Peyer's patch (tissue), 4 donors: ENCODE measurements around the gene IL6. TPM values are rescaled to one million over a fixed set of nuclear protein-coding genes. Genes with fewer than 3 reads are reported as not detected.
"Not testable (repeated sequence)": the region's sequence is repeated elsewhere in the genome, so short reads cannot be mapped to it uniquely, and the experiment has no call there.

Source experiments
- DNase-seq, 3 donors: peaks; one replicate each; pipeline ENCODE4 v3.0.0-alpha.2; 2017 to 2019
- H3K27ac ChIP-seq, 4 donors: fragments of 200-600 bp; sonication (generic); one replicate each; pipeline ENCODE4 v1.5.1; 2016 to 2019
- H3K27me3 ChIP-seq, 2 donors: fragments of 200-600 bp; sonication (generic); one replicate each; pipeline ENCODE4 v1.5.1; 2019
- H3K36me3 ChIP-seq, 3 donors: fragments of 200-600 bp; sonication (generic); one replicate each; pipeline ENCODE4 v1.5.1; 2016 to 2019
- H3K4me1 ChIP-seq, 4 donors: fragments of 200-600 bp; sonication (generic); one replicate each; pipeline ENCODE4 v1.5.1; 2016 to 2019
- H3K4me3 ChIP-seq, 4 donors: fragments of 200-600 bp; sonication (generic); 1 replicate in 3 of 4; 2 replicates in 1 of 4; pipeline ENCODE4 v1.5.1; 2016 to 2019; ENCODE audit warnings: mild to moderate bottlenecking in 1 of 4
- H3K9me3 ChIP-seq, 4 donors: fragments of 200-600 bp; sonication (generic); one replicate each; pipeline ENCODE4 v1.5.1; 2016 to 2019; ENCODE audit warnings: mild to moderate bottlenecking in 1 of 4
- CTCF ChIP-seq, 6 experiments: fragments of 450-650 bp in 4 of 6; fragments of 200-600 bp in 2 of 6; sonication (generic) in 1 of 6; IDR thresholded peaks; one replicate each; pipeline ENCODE4 v1.5.1; 2017 to 2019; ENCODE audit warnings: antibody characterized with exemption in 6 of 6, mild to moderate bottlenecking in 3 of 6, moderate library complexity in 1 of 6
- POLR2A ChIP-seq, 2 donors: fragments of 450-650 bp; IDR thresholded peaks; one replicate each; pipeline ENCODE4 v1.5.1; 2017; ENCODE audit warnings: antibody characterized with exemption in 2 of 2, mild to moderate bottlenecking in 2 of 2, moderate library complexity in 2 of 2
- total RNA-seq, 4 donors: library from RNA; depleted of rRNA; stranded (reverse); fragments of >200 nt; gene quantifications; one replicate each; pipeline ENCODE4 v1.1.0, GENCODE V29; 2016

IL6 gene
- total RNA-seq, 4 donors from 2014 or later = 0.94 to 5.0 TPM; not detected in 2

GRCh38 chr7:22683379-22683778 is 43.6 kb upstream of the IL6 start:
- Histone ChIP-seq H3K36me3 (no peaks in the 10 kb centered on the region), H3K27me3 (no peaks in the 10 kb centered on the region), H3K4me1 (no peaks in the 10 kb centered on the region), H3K4me3 (no peak overlapping the region), H3K9me3 (no peaks in the 10 kb centered on the region), H3K27ac (no peak overlapping the region)
- DNase-seq = no peak
- no peak for TF ChIP-seq POLR2A (IDR thresholded peaks at IDR 0.05)

GRCh38 chr7:22686620-22687019 is 40.4 kb upstream of the IL6 start:
- Histone ChIP-seq H3K27me3 (no peaks in the 10 kb centered on the region), H3K9me3 (no peaks in the 10 kb centered on the region), H3K27ac (no peak overlapping the region), H3K36me3 (no peaks in the 10 kb centered on the region), H3K4me1 (no peaks in the 10 kb centered on the region), H3K4me3 (no peak overlapping the region)
- TF ChIP-seq POLR2A (IDR thresholded peaks at IDR 0.05) (no peak), CTCF (IDR thresholded peaks at IDR 0.05) (no peak)
- DNase-seq = no peak

- H3K27ac ChIP-seq = no peak overlapping the region
- H3K27me3 ChIP-seq = no peaks in the 10 kb centered on the region
- H3K36me3 ChIP-seq = no peaks in the 10 kb centered on the region
- no peak overlapping the region for H3K4me3 ChIP-seq
- no peak for DNase-seq
- H3K9me3 ChIP-seq = no peaks in the 10 kb centered on the region
- no peak for TF ChIP-seq CTCF (IDR thresholded peaks at IDR 0.05)
- no peak for TF ChIP-seq POLR2A (IDR thresholded peaks at IDR 0.05)
- H3K4me1 ChIP-seq = no peaks in the 10 kb centered on the region
Observed at GRCh38 chr7:22688084-22688483, 38.9 kb upstream of the IL6 start.

- not testable (repeated sequence) for H3K36me3 ChIP-seq, H3K27me3 ChIP-seq, H3K4me3 ChIP-seq, DNase-seq, H3K9me3 ChIP-seq, H3K4me1 ChIP-seq, H3K27ac ChIP-seq
Observed at GRCh38 chr7:22688934-22689333, 38.1 kb upstream of the IL6 start.

- Histone ChIP-seq H3K9me3 (no peaks in the 10 kb centered on the region), H3K27ac (no peak overlapping the region), H3K4me1 (peaks cover 0 to 5% (median 0%) of the 10 kb centered on the region in 4 donors), H3K27me3 (no peaks in the 10 kb centered on the region), H3K4me3 (no peak overlapping the region), H3K36me3 (no peaks in the 10 kb centered on the region)
- DNase-seq = no peak
- no peak for TF ChIP-seq CTCF (IDR thresholded peaks at IDR 0.05)
- TF ChIP-seq POLR2A (IDR thresholded peaks at IDR 0.05) = no peak
Observed at GRCh38 chr7:22694597-22695207, 32.3 kb upstream of the IL6 start.

GRCh38 chr7:22695476-22696132 is 31.4 kb upstream of the IL6 start:
- no peak for DNase-seq
- TF ChIP-seq CTCF (IDR thresholded peaks at IDR 0.05) (no peak), POLR2A (IDR thresholded peaks at IDR 0.05) (no peak)
- H3K36me3 ChIP-seq = no peaks in the 10 kb centered on the region
- no peaks in the 10 kb centered on the region for H3K27me3 ChIP-seq
- H3K4me1 ChIP-seq = peaks cover 0 to 5% (median 0%) of the 10 kb centered on the region in 4 donors
- no peak overlapping the region for H3K27ac ChIP-seq
- H3K4me3 ChIP-seq = no peak overlapping the region
- H3K9me3 ChIP-seq = no peaks in the 10 kb centered on the region
